HEK293 (cell line): Measurements from ENCODE around the gene RNF41.

ENCODE experiments used
- SP2 ChIP-seq: fragments of 450-650 bp; formaldehyde crosslinking; IDR thresholded peaks from 2 replicates; pipeline ENCODE4 v1.5.1; 2016; ENCODE audit warnings: missing biosample characterization, missing genetic modification characterization
- ZBTB49 ChIP-seq: fragments of 450-650 bp; formaldehyde crosslinking; IDR thresholded peaks from 2 replicates; pipeline ENCODE4 v1.5.1; 2016; ENCODE audit warnings: missing biosample characterization, missing genetic modification characterization, low read depth
- ZNF362 ChIP-seq: fragments of 450-650 bp; formaldehyde crosslinking; IDR thresholded peaks from 2 replicates; pipeline ENCODE4 v1.5.1; 2016; ENCODE audit warnings: missing biosample characterization, missing genetic modification characterization
- ZNF473 ChIP-seq: fragments of 450-650 bp; formaldehyde crosslinking; IDR thresholded peaks from 2 replicates; pipeline ENCODE4 v1.5.1; 2017; ENCODE audit warnings: missing biosample characterization, missing genetic modification characterization
- ZNF707 ChIP-seq: fragments of 450-650 bp; formaldehyde crosslinking; IDR thresholded peaks from 2 replicates; pipeline ENCODE4 v1.5.1; 2016; ENCODE audit warnings: missing biosample characterization, missing genetic modification characterization
- ZSCAN30 ChIP-seq: fragments of 450-650 bp; IDR thresholded peaks from 2 replicates; pipeline ENCODE4 v1.5.1; 2018; ENCODE audit warnings: missing biosample characterization, mild to moderate bottlenecking, missing genetic modification characterization, moderate library complexity
- TF ChIP-seq, protein P1 (sequence below): fragments of 450-650 bp; formaldehyde crosslinking; optimal IDR thresholded peaks from 2 replicates; pipeline ENCODE3; 2016; ENCODE audit warnings: missing biosample characterization, mild to moderate bottlenecking, missing genetic modification characterization
- TF ChIP-seq, protein P2 (sequence below): fragments of 450-650 bp; formaldehyde crosslinking; IDR thresholded peaks from 2 replicates; pipeline ENCODE4 v1.5.1; 2016; ENCODE audit warnings: missing biosample characterization, missing genetic modification characterization
- TF ChIP-seq, protein P3 (sequence below): fragments of 450-650 bp; formaldehyde crosslinking; IDR thresholded peaks from 2 replicates; pipeline ENCODE4 v1.5.1; 2016; ENCODE audit warnings: missing biosample characterization, missing genetic modification characterization
- TF ChIP-seq, protein P4 (sequence below): fragments of 450-650 bp; formaldehyde crosslinking; IDR thresholded peaks from 2 replicates; pipeline ENCODE4 v1.5.1; 2016; ENCODE audit warnings: missing biosample characterization, missing genetic modification characterization, low read depth
- TF ChIP-seq, protein P5 (sequence below): fragments of 450-650 bp; formaldehyde crosslinking; IDR thresholded peaks from 2 replicates; pipeline ENCODE4 v1.5.1; 2017; ENCODE audit warnings: missing biosample characterization, missing genetic modification characterization

GRCh38 chr12:56220611-56221231 lies 1.0 kb downstream of the RNF41 start:
- TF ChIP-seq, protein P1, sequence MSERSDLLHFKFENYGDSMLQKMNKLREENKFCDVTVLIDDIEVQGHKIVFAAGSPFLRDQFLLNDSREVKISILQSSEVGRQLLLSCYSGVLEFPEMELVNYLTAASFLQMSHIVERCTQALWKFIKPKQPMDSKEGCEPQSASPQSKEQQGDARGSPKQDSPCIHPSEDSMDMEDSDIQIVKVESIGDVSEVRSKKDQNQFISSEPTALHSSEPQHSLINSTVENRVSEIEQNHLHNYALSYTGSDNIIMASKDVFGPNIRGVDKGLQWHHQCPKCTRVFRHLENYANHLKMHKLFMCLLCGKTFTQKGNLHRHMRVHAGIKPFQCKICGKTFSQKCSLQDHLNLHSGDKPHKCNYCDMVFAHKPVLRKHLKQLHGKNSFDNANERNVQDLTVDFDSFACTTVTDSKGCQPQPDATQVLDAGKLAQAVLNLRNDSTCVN (tag by site-specific recombination) = no peak
- TF ChIP-seq, protein P2, sequence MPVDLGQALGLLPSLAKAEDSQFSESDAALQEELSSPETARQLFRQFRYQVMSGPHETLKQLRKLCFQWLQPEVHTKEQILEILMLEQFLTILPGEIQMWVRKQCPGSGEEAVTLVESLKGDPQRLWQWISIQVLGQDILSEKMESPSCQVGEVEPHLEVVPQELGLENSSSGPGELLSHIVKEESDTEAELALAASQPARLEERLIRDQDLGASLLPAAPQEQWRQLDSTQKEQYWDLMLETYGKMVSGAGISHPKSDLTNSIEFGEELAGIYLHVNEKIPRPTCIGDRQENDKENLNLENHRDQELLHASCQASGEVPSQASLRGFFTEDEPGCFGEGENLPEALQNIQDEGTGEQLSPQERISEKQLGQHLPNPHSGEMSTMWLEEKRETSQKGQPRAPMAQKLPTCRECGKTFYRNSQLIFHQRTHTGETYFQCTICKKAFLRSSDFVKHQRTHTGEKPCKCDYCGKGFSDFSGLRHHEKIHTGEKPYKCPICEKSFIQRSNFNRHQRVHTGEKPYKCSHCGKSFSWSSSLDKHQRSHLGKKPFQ (tag by site-specific recombination) = no peak
- no peak for TF ChIP-seq ZNF707
- TF ChIP-seq, protein P3, sequence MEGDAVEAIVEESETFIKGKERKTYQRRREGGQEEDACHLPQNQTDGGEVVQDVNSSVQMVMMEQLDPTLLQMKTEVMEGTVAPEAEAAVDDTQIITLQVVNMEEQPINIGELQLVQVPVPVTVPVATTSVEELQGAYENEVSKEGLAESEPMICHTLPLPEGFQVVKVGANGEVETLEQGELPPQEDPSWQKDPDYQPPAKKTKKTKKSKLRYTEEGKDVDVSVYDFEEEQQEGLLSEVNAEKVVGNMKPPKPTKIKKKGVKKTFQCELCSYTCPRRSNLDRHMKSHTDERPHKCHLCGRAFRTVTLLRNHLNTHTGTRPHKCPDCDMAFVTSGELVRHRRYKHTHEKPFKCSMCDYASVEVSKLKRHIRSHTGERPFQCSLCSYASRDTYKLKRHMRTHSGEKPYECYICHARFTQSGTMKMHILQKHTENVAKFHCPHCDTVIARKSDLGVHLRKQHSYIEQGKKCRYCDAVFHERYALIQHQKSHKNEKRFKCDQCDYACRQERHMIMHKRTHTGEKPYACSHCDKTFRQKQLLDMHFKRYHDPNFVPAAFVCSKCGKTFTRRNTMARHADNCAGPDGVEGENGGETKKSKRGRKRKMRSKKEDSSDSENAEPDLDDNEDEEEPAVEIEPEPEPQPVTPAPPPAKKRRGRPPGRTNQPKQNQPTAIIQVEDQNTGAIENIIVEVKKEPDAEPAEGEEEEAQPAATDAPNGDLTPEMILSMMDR (tag by site-specific recombination) = no peak
- TF ChIP-seq, protein P4, sequence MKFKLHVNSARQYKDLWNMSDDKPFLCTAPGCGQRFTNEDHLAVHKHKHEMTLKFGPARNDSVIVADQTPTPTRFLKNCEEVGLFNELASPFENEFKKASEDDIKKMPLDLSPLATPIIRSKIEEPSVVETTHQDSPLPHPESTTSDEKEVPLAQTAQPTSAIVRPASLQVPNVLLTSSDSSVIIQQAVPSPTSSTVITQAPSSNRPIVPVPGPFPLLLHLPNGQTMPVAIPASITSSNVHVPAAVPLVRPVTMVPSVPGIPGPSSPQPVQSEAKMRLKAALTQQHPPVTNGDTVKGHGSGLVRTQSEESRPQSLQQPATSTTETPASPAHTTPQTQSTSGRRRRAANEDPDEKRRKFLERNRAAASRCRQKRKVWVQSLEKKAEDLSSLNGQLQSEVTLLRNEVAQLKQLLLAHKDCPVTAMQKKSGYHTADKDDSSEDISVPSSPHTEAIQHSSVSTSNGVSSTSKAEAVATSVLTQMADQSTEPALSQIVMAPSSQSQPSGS (tag by site-specific recombination) = no peak
- TF ChIP-seq SP2 (tag by site-specific recombination) = no peak
- TF ChIP-seq ZBTB49 (tag by site-specific recombination) = no peak
- no peak for TF ChIP-seq ZNF362 (tag by site-specific recombination)
- TF ChIP-seq, protein P5, sequence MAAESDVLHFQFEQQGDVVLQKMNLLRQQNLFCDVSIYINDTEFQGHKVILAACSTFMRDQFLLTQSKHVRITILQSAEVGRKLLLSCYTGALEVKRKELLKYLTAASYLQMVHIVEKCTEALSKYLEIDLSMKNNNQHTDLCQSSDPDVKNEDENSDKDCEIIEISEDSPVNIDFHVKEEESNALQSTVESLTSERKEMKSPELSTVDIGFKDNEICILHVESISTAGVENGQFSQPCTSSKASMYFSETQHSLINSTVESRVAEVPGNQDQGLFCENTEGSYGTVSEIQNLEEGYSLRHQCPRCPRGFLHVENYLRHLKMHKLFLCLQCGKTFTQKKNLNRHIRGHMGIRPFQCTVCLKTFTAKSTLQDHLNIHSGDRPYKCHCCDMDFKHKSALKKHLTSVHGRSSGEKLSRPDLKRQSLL (tag by site-specific recombination) = no peak
- no peak for TF ChIP-seq ZSCAN30 (tag by site-specific recombination)
- no peak for TF ChIP-seq ZNF473 (tag by site-specific recombination)
